Measurements from ENCODE around the gene CEP170B. TPM values are rescaled to one million over a fixed set of nuclear protein-coding genes. Genes with fewer than 3 reads are reported as not detected.
"Not testable (repeated sequence)": the region's sequence is repeated elsewhere in the genome, so short reads cannot be mapped to it uniquely, and the experiment has no call there.

Gene CEP170B
- total RNA-seq, 1 donor from 2014 or later, result 30.3 TPM

- intact Hi-C loops (cut with DNase I), result no loop called here
- Histone ChIP-seq H3K36me3 (no peaks in the 10 kb centered on the region), H3K9me3 (no peaks in the 10 kb centered on the region), H3K27ac (no peak overlapping the region), H3K4me3 (no peak overlapping the region), H3K4me1 (no peaks in the 10 kb centered on the region), H3K27me3 (peaks cover 5% of the 10 kb centered on the region)
- DNase-seq (no peak), ATAC-seq (no peak)
- no peak for TF ChIP-seq CTCF (IDR thresholded peaks at IDR 0.05)
Observed at GRCh38 chr14:104903990-104904389, 38.9 kb downstream of the CEP170B start.

GRCh38 chr14:104904650-104905578 lies 39.8 kb downstream of the CEP170B start:
- H3K27ac ChIP-seq; H3K9me3 ChIP-seq; H3K27me3 ChIP-seq; DNase-seq; H3K36me3 ChIP-seq; intact Hi-C loops (cut with DNase I); ATAC-seq; H3K4me3 ChIP-seq; H3K4me1 ChIP-seq: not testable (repeated sequence)

- H3K4me3 ChIP-seq; H3K4me1 ChIP-seq; H3K27ac ChIP-seq; DNase-seq; H3K27me3 ChIP-seq; H3K9me3 ChIP-seq; H3K36me3 ChIP-seq; ATAC-seq; intact Hi-C loops (cut with DNase I): not testable (repeated sequence)
Observed at GRCh38 chr14:104905579-104905933, 40.5 kb downstream of the CEP170B start.

- no peak for DNase-seq
- H3K4me3 ChIP-seq, result no peak overlapping the region
- intact Hi-C loops (cut with DNase I), result no loop called here
- ATAC-seq, result no peak
- no peak overlapping the region for H3K27ac ChIP-seq
- no peaks in the 10 kb centered on the region for H3K36me3 ChIP-seq
- no peak for TF ChIP-seq CTCF (IDR thresholded peaks at IDR 0.05)
- H3K27me3 ChIP-seq, result peaks cover 5% of the 10 kb centered on the region
- H3K9me3 ChIP-seq, result no peaks in the 10 kb centered on the region
- H3K4me1 ChIP-seq, result no peaks in the 10 kb centered on the region
Observed at GRCh38 chr14:104908303-104908702, 43.2 kb downstream of the CEP170B start.

- no peaks in the 10 kb centered on the region for H3K9me3 ChIP-seq
- no peak for ATAC-seq
- H3K4me3 ChIP-seq, result no peak overlapping the region
- DNase-seq, result no peak
- no peak overlapping the region for H3K27ac ChIP-seq
- H3K36me3 ChIP-seq, result no peaks in the 10 kb centered on the region
- intact Hi-C loops (cut with DNase I), result no loop called here
- TF ChIP-seq CTCF (IDR thresholded peaks at IDR 0.05), result no peak
- H3K27me3 ChIP-seq, result no peaks in the 10 kb centered on the region
- no peaks in the 10 kb centered on the region for H3K4me1 ChIP-seq
Observed at GRCh38 chr14:104912053-104912452, 47.0 kb downstream of the CEP170B start.

- H3K9me3 ChIP-seq, result no peaks in the 10 kb centered on the region
- no peaks in the 10 kb centered on the region for H3K36me3 ChIP-seq
- no peak for TF ChIP-seq CTCF (IDR thresholded peaks at IDR 0.05)
- intact Hi-C loops (cut with DNase I), result no loop called here
- no peak for DNase-seq
- H3K27ac ChIP-seq, result no peak overlapping the region
- H3K27me3 ChIP-seq, result no peaks in the 10 kb centered on the region
- H3K4me1 ChIP-seq, result no peaks in the 10 kb centered on the region
- ATAC-seq, result peak; percentile 86
- no peak overlapping the region for H3K4me3 ChIP-seq
Observed at GRCh38 chr14:104913435-104913834, 48.4 kb downstream of the CEP170B start.

Data from upper lobe of right lung (tissue), 1 donor.